Measurements from ENCODE around the gene RSPO4. TPM values are rescaled to one million over a fixed set of nuclear protein-coding genes. Genes with fewer than 3 reads are reported as not detected.

The RSPO4 gene
- total and polyA plus RNA-seq, 2 donors (not counting 3 experiments of a cell fraction or from before 2014, with no cell fraction given), result not detected

DNA sequence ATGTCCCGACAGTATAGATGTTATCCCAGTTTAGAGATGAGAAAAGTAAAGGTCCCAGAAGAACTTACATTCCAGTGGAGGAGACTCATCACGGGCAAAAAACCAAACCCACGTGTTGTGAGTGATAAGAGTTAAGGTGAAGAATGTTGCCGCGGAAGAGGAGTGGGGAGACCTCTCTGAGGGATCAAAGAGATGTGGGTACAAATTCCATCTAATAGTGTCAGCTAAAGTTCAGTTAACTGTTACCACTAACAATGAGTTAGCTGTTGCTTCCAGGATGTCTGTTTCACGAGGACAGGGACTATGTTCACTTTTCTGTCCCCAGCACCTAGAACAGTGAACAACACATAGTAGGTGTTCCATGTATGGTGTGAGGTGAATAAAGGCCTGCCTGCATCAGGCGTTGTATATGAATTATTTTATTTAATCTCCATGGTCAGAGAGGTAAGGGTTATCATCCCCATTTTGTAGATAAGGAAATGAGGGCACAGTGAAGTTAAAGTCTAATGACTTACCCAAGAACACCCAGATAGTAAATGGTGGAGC, 39.8 kb upstream of the RSPO4 start:
- Histone ChIP-seq H3K36me3 (ENCODE audit: control insufficient read depth in 2 of 2, extremely low read depth in 1 of 2, insufficient read depth in 2 of 2, low read length in 2 of 2) (no peaks in the 10 kb centered on the region), H3K27ac (ENCODE audit: insufficient read depth, low read depth, low read length) (no peak overlapping the region), H3K9me1 (replicated peaks; ENCODE audit: control insufficient read depth, extremely low read depth, insufficient read depth, low read length) (no peaks in the 10 kb centered on the region), H4K20me1 (replicated peaks; ENCODE audit: control insufficient read depth, extremely low read depth, insufficient read depth, low read length) (no peaks in the 10 kb centered on the region), H3K4me1 (ENCODE audit: control insufficient read depth, extremely low read depth, insufficient read depth, low read length) (no peaks in the 10 kb centered on the region), H2AFZ (ENCODE audit: low read depth, low read length) (no peak overlapping the region), H3K4me2 (ENCODE audit: insufficient read depth, low read length) (no peak overlapping the region), H3K4me3 (replicated peaks in 1 of 3; ENCODE audit: insufficient read depth in 1 of 3, low read depth in 1 of 3, low read length in 3 of 3) (no peak overlapping the region), H3K9me3 (replicated peaks; ENCODE audit: control insufficient read depth, insufficient read depth, low read length) (no peaks in the 10 kb centered on the region), H3K79me2 (ENCODE audit: control insufficient read depth, insufficient read depth, low read length) (no peaks in the 10 kb centered on the region), H3K9ac (replicated peaks; ENCODE audit: extremely low read depth, insufficient read depth, low read length) (no peak overlapping the region), H3K27me3 (ENCODE audit: control insufficient read depth in 2 of 2, insufficient read depth in 2 of 2, low read length in 2 of 2) (no peaks in the 10 kb centered on the region)
- TF ChIP-seq CTCF (IDR thresholded peaks at IDR 0.05; ENCODE audit: extremely low read depth in 1 of 2, insufficient read depth in 1 of 2, low read depth in 1 of 2, low read length in 2 of 2), result no peak
- TF ChIP-seq EZH2 (IDR thresholded peaks at IDR 0.05; ENCODE audit: borderline replicate concordance, low read depth, low read length, severe bottlenecking), result no peak
- no peak for TF ChIP-seq POLR2A (IDR thresholded peaks at IDR 0.05; ENCODE audit: low read depth, low read length)
- TF ChIP-seq, protein P1, sequence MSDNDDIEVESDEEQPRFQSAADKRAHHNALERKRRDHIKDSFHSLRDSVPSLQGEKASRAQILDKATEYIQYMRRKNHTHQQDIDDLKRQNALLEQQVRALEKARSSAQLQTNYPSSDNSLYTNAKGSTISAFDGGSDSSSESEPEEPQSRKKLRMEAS (IDR thresholded peaks at IDR 0.05; ENCODE audit: insufficient read depth, insufficient read length), result no peak
- no peak for TF ChIP-seq GATA2 (IDR thresholded peaks at IDR 0.05; ENCODE audit: insufficient read depth, insufficient read length, low read depth, low read length)
- no peak for TF ChIP-seq JUN (IDR thresholded peaks at IDR 0.05; ENCODE audit: borderline replicate concordance, insufficient read depth, insufficient read length, low read depth)
- no peak for TF ChIP-seq POLR2AphosphoS5 (IDR thresholded peaks at IDR 0.05; ENCODE audit: insufficient read depth, low read depth, low read length)
- TF ChIP-seq FOS (IDR thresholded peaks at IDR 0.05; ENCODE audit: borderline replicate concordance, insufficient read depth, low read length), result no peak
- no peak for TF ChIP-seq MYC (IDR thresholded peaks at IDR 0.05; ENCODE audit: low read depth, low read length)
- DNase-seq (ENCODE audit: low read depth, low spot score) (no peak), FAIRE-seq (no peak)
- POLR2A ChIA-PET, result no interaction called here
- dilution Hi-C loops (cut with MboI; ENCODE audit: extremely low pct_ligation_motif_present, low sequenced_read_pairs), result no loop called here
- no TSS peak for BruUV-seq (replicated peaks)
- intact Hi-C loops (cut with micrococcal nuclease), result no loop called here
- CTCF ChIA-PET, result no interaction called here
